SK-N-SH (cell line): ENCODE measurements around the gene CNTNAP2. TPM values are rescaled to one million over a fixed set of nuclear protein-coding genes. Genes with fewer than 3 reads are reported as not detected.
A peak's percentile ranks its signal among the peaks of the same experiment; 100 is the strongest.

Experiments used
- CTCF ChIA-PET: fragments of 300-600, 350-600 bp; formaldehyde crosslinking; extraction: SDS; loops from one replicate; lab custom pipeline; 2021; lab: Yijun Ruan, JAX
- POLR2A ChIA-PET: fragments of 350-600 bp; sonication (Branson Sonifier 250); formaldehyde crosslinking; extraction: SDS; loops from one replicate; lab custom pipeline; 2020; ENCODE audit warnings: antibody characterized with exemption, inconsistent platforms; lab: Yijun Ruan, JAX
- DNase-seq: peaks from one replicate; pipeline ENCODE4 v3.0.0; 2012
- H2AFZ ChIP-seq: fragments of 200-600 bp; sonication (generic); 2 replicates; pipeline ENCODE4 v1.8.1; 2016; ENCODE audit warnings: antibody characterized with exemption, mild to moderate bottlenecking, low read depth
- H3F3A ChIP-seq: fragments of 200-600 bp; sonication (generic); replicated peaks from 2 replicates; pipeline ENCODE3; 2016; ENCODE audit warnings: antibody characterized with exemption, mild to moderate bottlenecking; ENCODE audit not compliant: insufficient read depth
- H3K27ac ChIP-seq, 2 experiments: fragments of 200-500 bp in 1 of 2; fragments of 200-600 bp in 1 of 2; sonication (Bioruptor generic) in 1 of 2; sonication (generic), shearing (Covaris generic) in 1 of 2; 2 replicates each; pipeline versions ENCODE4 v1.5.1 to v1.6.1; 2014 to 2016; ENCODE audit warnings: low read depth in 2 of 2, inconsistent platforms in 1 of 2, low read length in 1 of 2, mild to moderate bottlenecking in 1 of 2, mixed read lengths in 1 of 2
- H3K27me3 ChIP-seq: fragments of 200-600 bp; sonication (generic), shearing (Covaris generic); 2 replicates; pipeline ENCODE4 v1.6.1; 2016; ENCODE audit warnings: mixed run types; ENCODE audit not compliant: insufficient read depth
- H3K36me3 ChIP-seq, 2 experiments: fragments of 200-500 bp in 1 of 2; fragments of 200-600 bp in 1 of 2; sonication (Bioruptor generic) in 1 of 2; sonication (generic) in 1 of 2; replicated peaks in 1 of 2; 2 replicates each; pipeline versions ENCODE3 to v1.5.1; 2014 to 2016; ENCODE audit warnings: low read length in 1 of 2, mild to moderate bottlenecking in 1 of 2; ENCODE audit not compliant: insufficient read depth in 2 of 2, control insufficient read depth in 1 of 2
- H3K4me1 ChIP-seq, 2 experiments: fragments of 200-500 bp in 1 of 2; fragments of 200-600 bp in 1 of 2; sonication (Bioruptor generic) in 1 of 2; sonication (generic), shearing (Covaris generic) in 1 of 2; 2 replicates each; pipeline versions ENCODE4 v1.5.1 to v1.6.1; 2014 to 2016; ENCODE audit warnings: low read depth in 1 of 2, low read length in 1 of 2, mixed run types in 1 of 2; ENCODE audit not compliant: insufficient read depth in 2 of 2, control insufficient read depth in 1 of 2
- H3K4me2 ChIP-seq: fragments of 200-600 bp; sonication (generic), shearing (Covaris generic); 2 replicates; pipeline ENCODE4 v1.6.1; 2017; ENCODE audit warnings: mixed run types
- H3K4me3 ChIP-seq, 2 experiments: fragments of 200-500 bp in 1 of 2; fragments of 200-600 bp in 1 of 2; sonication (Bioruptor generic) in 1 of 2; sonication (generic), shearing (Covaris generic) in 1 of 2; 2 replicates each; pipeline versions ENCODE4 v1.5.1 to v1.8.1; 2014 to 2016; ENCODE audit warnings: low read depth in 2 of 2, inconsistent platforms in 1 of 2, low read length in 1 of 2, mild to moderate bottlenecking in 1 of 2, mixed read lengths in 1 of 2, moderate library complexity in 1 of 2
- H3K79me2 ChIP-seq: fragments of 200-600 bp; sonication (generic); 2 replicates; pipeline ENCODE4 v1.8.1; 2017; ENCODE audit warnings: mild to moderate bottlenecking; ENCODE audit not compliant: insufficient read depth
- H3K9ac ChIP-seq: fragments of 200-600 bp; sonication (generic); 2 replicates; pipeline ENCODE4 v1.6.1; 2017; ENCODE audit warnings: mixed run types
- H3K9me2 ChIP-seq: fragments of 200-600 bp; sonication (generic); 2 replicates; pipeline ENCODE4 v1.6.1; 2017; ENCODE audit warnings: mixed run types
- H3K9me3 ChIP-seq: fragments of 200-600 bp; sonication (generic); 2 replicates; pipeline ENCODE4 v1.6.1; 2017; ENCODE audit warnings: mixed run types, mild to moderate bottlenecking, moderate library complexity
- H4K20me1 ChIP-seq: fragments of 200-600 bp; sonication (generic); 2 replicates; pipeline ENCODE4 v1.6.1; 2017; ENCODE audit warnings: mild to moderate bottlenecking, mixed run types; ENCODE audit not compliant: insufficient read depth
- EP300 ChIP-seq, 2 experiments: IDR thresholded peaks; 2 replicates each; pipeline versions ENCODE4 v1.4.0 to v1.6.1; 2012; ENCODE audit warnings: borderline replicate concordance in 1 of 2, low read depth in 1 of 2, low read length in 1 of 2
- EZH2phosphoT487 ChIP-seq: fragments of 200-600 bp; sonication (generic); IDR thresholded peaks from 2 replicates; pipeline ENCODE4 v1.6.1; 2017; ENCODE audit warnings: low read depth, mixed run types, mild to moderate bottlenecking, antibody characterized with exemption, moderate library complexity, borderline replicate concordance
- FOXM1 ChIP-seq: IDR thresholded peaks from 2 replicates; pipeline ENCODE4 v1.4.0; 2012; ENCODE audit warnings: low read depth, mild to moderate bottlenecking
- GATA2 ChIP-seq: sonication (generic); formaldehyde crosslinking; IDR thresholded peaks from 2 replicates; pipeline ENCODE4 v1.5.0; 2020; ENCODE audit warnings: mild to moderate bottlenecking, missing genetic modification reagents
- IRF3 ChIP-seq: fragments of 150-350 bp; IDR thresholded peaks from 2 replicates; pipeline ENCODE4 v1.6.1; 2016; ENCODE audit warnings: mild to moderate bottlenecking, low read depth, low read length
- JUND ChIP-seq: IDR thresholded peaks from 2 replicates; pipeline ENCODE4 v1.4.0; 2012
- MAX ChIP-seq: IDR thresholded peaks from 2 replicates; pipeline ENCODE4 v1.4.0; 2012; ENCODE audit warnings: low read depth
- MEF2A ChIP-seq: IDR thresholded peaks from 2 replicates; pipeline ENCODE4 v1.4.0; 2012; ENCODE audit warnings: low read depth, borderline replicate concordance
- NRF1 ChIP-seq: IDR thresholded peaks from 2 replicates; pipeline ENCODE4 v1.6.1; 2012; ENCODE audit warnings: low read depth, mild to moderate bottlenecking, low read length
- REST ChIP-seq: IDR thresholded peaks from 2 replicates; pipeline ENCODE4 v1.6.1; 2012; ENCODE audit warnings: mild to moderate bottlenecking, low read depth, low read length, moderate library complexity
- RFX5 ChIP-seq: IDR thresholded peaks from 2 replicates; pipeline ENCODE4 v1.6.1; 2012; ENCODE audit warnings: mild to moderate bottlenecking, improper control_type of control experiment, low read length
- RXRA ChIP-seq: IDR thresholded peaks from 2 replicates; pipeline ENCODE4 v1.4.0; 2012; ENCODE audit warnings: low read depth, mild to moderate bottlenecking, borderline replicate concordance
- SMC3 ChIP-seq: IDR thresholded peaks from 2 replicates; pipeline ENCODE4 v1.6.1; 2012; ENCODE audit warnings: low read depth, low read length, improper control_type of control experiment
- TCF12 ChIP-seq: IDR thresholded peaks from 2 replicates; pipeline ENCODE4 v1.4.0; 2012
- USF2 ChIP-seq: fragments of 150-350 bp; IDR thresholded peaks from 2 replicates; pipeline ENCODE4 v1.6.1; 2017; ENCODE audit warnings: antibody characterized with exemption, low read length, low read depth, borderline replicate concordance
- YY1 ChIP-seq: IDR thresholded peaks from 2 replicates; pipeline ENCODE4 v1.4.0; 2012; ENCODE audit warnings: low read depth, mild to moderate bottlenecking
- ZBTB33 ChIP-seq: IDR thresholded peaks from 2 replicates; pipeline ENCODE4 v1.4.0; 2012; ENCODE audit warnings: low read depth, borderline replicate concordance
- WGBS: methylation state at CpG from one replicate; pipeline ENCODE4 v1.1.6; 2017; ENCODE audit warnings: low lambda C conversion rate; 5-methylcytosine and 5-hydroxymethylcytosine counted together
- polyA plus RNA-seq, 3 experiments: library from polyadenylated mRNA; depleted of rRNA; stranded (reverse); fragments of >200 nt; gene quantifications; 2 replicates each; pipeline ENCODE4 v1.2.3, GENCODE V29; 2012

CNTNAP2 gene
- polyA plus RNA-seq, 1 of the 3 experiments (the other 2 are of a cell fraction) = 3.4 TPM

- TF ChIP-seq ZBTB33 = 0 out of 2 replicates have a peak, but pooled peaks have one; percentile 12
- TF ChIP-seq, all 33 proteins: peak for 7
Observed at GRCh38 chr7:147298611-147299043, 1182.0 kb downstream of the CNTNAP2 start (continued).

- H3K9me2 ChIP-seq = no peaks in the 10 kb centered on the region
- H3K36me3 ChIP-seq = no peaks in the 10 kb centered on the region
- H3K4me2 ChIP-seq = no peak overlapping the region
- H3K4me3 ChIP-seq = no peak overlapping the region
- no peak for DNase-seq
- WGBS = 94% methylated on average over 1 of the region's 1 CpG
- H3K27ac ChIP-seq = no peak overlapping the region
- H3K27me3 ChIP-seq = no peaks in the 10 kb centered on the region
- H3K9me3 ChIP-seq = no peaks in the 10 kb centered on the region
- H3K9ac ChIP-seq = no peak overlapping the region
- H4K20me1 ChIP-seq = no peaks in the 10 kb centered on the region
- H3K79me2 ChIP-seq = no peaks in the 10 kb centered on the region
- H2AFZ ChIP-seq = no peak overlapping the region
- ChIA-PET POLR2A (no interaction called here), CTCF (no interaction called here)
- peaks cover 3 to 10% of the 10 kb centered on the region in 2 experiments; a peak in 1 of 4 replicates for H3K4me1 ChIP-seq
- peaks cover 8% of the 10 kb centered on the region for H3F3A ChIP-seq
- TF ChIP-seq MEF2A = no peak
- no peak for TF ChIP-seq SMC3
- no peak for TF ChIP-seq JUND
- TF ChIP-seq FOXM1 = no peak
- TF ChIP-seq TCF12 = no peak
- no peak for TF ChIP-seq REST
- TF ChIP-seq IRF3 = no peak
- no peak for TF ChIP-seq GATA2 (CRISPR knock-in tag)
- TF ChIP-seq RXRA = no peak
- no peak for TF ChIP-seq MAX
- no peak for TF ChIP-seq USF2
- TF ChIP-seq YY1 = no peak
- TF ChIP-seq NRF1 = no peak
- TF ChIP-seq EZH2phosphoT487 = no peak
- no peak for TF ChIP-seq RFX5
- TF ChIP-seq EP300 (IDR thresholded peaks at IDR 0.05; ENCODE audit: borderline replicate concordance in 1 of 2, low read depth in 1 of 2, low read length in 1 of 2) = no peak
Observed at GRCh38 chr7:147300293-147300692, 1183.7 kb downstream of the CNTNAP2 start.
